ENCODE measurements around the gene ASCL5.
"Not testable (repeated sequence)": the region's sequence is repeated elsewhere in the genome, so short reads cannot be mapped to it uniquely, and the experiment has no call there.

ASCL5 gene

DNA sequence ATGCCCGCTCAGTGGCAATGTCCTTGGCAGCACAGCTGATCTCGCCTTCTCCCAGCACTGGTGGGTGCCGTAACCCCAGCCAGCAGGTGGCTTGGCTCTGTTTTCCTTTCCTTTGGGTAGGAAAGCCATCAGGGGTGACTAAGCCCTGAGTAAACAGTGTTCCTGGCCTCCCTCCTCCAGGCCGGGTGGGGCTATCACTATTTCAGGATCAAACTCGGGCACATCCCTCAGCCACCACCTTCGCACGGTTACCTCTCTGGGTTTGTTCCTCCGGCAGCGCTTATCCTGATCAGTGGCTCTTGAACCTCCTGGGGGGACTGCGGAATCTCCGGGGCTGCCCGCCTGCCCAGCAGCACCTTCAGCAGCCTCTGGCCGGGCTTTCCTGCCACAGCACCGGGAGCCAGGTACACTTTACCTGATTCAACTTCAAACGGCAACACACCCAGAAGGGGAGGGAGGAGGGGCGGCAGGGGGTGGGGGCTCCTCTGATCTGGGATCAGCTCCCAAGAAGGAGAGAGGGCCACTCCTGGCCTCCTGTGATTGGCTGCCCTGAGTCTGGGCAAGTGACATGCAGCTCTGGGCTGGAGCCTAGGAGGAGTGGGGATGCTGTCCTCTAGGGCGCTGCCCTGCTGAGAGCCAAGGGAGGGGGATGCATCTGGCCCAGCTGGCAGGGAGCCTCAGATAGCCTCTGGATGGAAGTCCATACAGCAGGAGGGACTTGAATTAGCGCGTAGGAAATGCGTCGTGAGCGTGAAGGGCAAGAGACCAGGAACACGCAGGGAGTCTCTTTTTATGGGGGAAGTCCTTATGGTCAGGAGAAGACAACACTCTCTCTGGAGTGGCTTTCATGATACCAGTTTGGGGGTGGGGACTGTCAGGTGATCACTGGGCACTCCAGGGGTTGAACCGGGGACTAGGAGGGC lies at the start of gene ASCL5:
TSS of gene ASCL5 (minus strand) at position 353 of the 923 bp plus-strand sequence. CDS start 11,812 bp downstream, outside the sequence.
- DNase-seq = no peak

GRCh38 chr1:201175820-201176500 lies 49.0 kb upstream of the ASCL5 start:
- DNase-seq = no peak

GRCh38 chr1:201173736-201174135 lies 46.8 kb upstream of the ASCL5 start:
- no peak for DNase-seq

GRCh38 chr1:201172999-201173610 lies 46.1 kb upstream of the ASCL5 start:
- peak in 1 of 2 donors; percentile 46 for DNase-seq

GRCh38 chr1:201172326-201172725 lies 45.3 kb upstream of the ASCL5 start:
- DNase-seq = no peak

DNA sequence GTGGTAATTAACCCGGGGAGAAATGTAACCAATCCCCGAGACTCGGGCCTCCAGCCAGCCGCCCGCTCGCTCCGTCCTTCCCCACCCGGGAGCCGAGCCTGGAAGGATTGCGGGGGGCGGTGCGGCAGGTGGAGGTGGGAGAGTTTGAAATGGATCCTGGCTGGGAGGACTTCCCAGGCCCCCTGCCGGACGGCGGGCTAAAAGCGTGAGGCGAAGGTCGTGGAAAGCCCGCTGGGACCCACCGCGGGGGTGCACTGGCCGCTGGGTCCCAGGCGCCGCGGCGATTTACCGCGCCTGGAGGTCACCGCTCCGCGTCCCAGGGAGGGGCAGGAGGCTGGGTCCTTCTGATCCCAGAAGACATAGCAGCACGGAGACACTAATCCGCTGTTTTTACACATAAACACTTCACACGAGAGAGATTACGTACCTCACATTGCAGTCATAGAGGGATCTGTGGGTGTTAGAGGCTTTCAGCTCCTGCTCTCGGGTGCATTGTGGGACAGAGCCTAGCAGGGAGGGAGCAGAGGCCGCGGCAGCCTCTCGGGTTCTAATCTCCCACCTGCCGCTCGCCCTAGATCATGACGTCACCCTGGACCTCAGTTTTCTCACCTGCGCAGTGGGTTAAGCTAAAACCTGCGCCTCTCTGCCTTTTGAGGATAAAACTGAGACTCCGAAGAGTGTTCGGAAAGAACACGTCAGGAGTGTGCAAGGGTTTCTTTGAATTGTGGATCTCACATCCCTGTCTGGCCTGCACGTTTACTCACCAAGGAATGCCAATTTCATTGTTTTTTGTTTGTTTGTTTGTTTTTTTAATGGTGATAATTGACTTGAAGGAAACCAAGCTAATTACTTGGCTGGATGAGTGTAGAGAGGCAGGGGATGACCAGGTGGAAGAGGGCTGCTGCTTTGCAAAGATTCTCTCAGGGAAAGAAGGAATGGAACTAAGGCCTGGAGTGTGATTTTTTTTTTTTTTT lies 44.4 kb upstream of the ASCL5 start:
- peak; percentile 48 to 72 for DNase-seq

- peak; percentile 84 to 90 for DNase-seq
Observed at GRCh38 chr1:201170533-201171062, 43.6 kb upstream of the ASCL5 start.

GRCh38 chr1:201169971-201170532 lies 43.1 kb upstream of the ASCL5 start:
- DNase-seq = no peak

DNA sequence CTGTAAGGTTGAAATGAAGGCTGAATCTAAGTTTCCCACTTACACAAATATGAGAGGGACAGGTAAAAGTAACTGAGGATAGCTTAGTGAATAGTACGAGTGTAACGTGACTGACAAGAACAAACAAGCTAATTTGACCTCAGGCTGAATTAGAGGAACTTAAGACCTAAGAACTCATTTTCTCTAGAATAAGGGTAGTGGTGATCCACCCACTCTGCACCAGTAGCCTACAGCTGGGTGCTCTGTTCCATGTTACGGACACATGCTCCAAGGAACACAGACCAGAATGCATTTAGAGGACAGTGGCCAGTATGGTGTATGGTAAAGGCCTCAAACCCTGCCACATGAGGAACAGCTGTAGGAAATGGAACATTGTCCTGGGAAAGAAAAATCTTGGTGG lies 42.2 kb upstream of the ASCL5 start:
- peak in 1 of 2 donors; percentile 50 for DNase-seq

GRCh38 chr1:201167041-201167991 lies 40.3 kb upstream of the ASCL5 start:
- DNase-seq = no peak

DNA sequence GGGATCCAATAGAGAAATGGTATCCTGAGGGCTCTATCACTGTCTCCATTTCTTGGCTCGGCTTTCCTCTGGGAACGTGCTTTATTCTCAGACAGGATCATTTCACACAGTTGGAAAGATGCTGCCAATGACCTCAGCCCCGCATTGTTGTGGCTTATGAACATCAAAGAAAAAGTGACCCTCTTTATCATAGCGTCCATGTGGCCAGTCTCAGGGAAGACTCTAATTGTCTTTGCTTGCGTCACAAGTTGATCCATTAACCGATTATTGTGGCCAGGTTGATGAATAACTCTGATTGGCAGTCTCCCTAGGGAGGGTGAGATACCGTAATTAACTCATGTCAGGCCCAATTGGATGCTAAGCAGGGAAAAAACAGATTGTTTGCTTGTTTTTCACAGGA lies 37.7 kb upstream of the ASCL5 start:
- no peak for DNase-seq

DNA sequence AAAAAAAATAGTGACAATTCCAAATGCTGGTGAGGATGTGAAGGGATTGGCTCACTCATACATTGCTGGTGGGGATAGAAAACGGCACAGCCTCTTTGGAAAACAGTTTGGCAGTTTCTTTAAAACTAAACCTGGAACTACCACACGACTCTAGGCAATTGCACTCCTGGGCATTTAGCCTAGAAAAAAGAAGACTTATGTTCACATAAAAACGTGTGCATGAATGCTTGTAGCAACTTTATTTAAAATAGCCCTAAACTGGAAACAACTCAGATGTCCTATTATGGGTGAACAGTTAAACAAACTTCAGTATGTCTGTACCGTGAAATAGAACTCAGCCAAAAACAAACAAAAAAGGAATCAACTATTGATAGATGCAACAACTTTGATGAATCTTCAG lies 36.7 kb upstream of the ASCL5 start:
- DNase-seq = no peak

- not testable (repeated sequence) for DNase-seq
Observed at GRCh38 chr1:201163036-201163435, 36.1 kb upstream of the ASCL5 start.

GRCh38 chr1:201157949-201158348 lies 31.0 kb upstream of the ASCL5 start:
- DNase-seq = no peak

DNA sequence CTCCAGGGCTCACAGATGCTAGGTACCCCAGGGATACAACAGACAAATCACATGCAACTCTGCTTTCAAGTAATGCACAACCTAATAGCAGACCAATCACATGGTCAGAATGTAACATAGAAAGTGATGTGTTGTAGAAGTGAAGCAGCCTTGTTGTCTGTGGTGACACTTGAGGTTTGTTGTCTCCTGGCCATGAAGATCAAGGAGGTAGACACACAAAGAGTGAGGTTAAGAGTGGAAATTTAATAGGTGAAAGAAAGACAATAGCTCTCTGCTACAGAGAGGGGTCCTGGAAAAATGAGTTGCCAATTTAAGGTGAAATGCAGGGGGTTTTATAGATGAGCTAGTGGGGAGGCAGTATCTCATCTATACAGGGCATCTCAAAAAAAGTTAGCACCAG lies 29.8 kb upstream of the ASCL5 start:
- no peak for DNase-seq

- DNase-seq = no peak
Observed at GRCh38 chr1:201156346-201156745, 29.4 kb upstream of the ASCL5 start.

GRCh38 chr1:201155354-201155753 lies 28.4 kb upstream of the ASCL5 start:
- DNase-seq = no peak

DNA sequence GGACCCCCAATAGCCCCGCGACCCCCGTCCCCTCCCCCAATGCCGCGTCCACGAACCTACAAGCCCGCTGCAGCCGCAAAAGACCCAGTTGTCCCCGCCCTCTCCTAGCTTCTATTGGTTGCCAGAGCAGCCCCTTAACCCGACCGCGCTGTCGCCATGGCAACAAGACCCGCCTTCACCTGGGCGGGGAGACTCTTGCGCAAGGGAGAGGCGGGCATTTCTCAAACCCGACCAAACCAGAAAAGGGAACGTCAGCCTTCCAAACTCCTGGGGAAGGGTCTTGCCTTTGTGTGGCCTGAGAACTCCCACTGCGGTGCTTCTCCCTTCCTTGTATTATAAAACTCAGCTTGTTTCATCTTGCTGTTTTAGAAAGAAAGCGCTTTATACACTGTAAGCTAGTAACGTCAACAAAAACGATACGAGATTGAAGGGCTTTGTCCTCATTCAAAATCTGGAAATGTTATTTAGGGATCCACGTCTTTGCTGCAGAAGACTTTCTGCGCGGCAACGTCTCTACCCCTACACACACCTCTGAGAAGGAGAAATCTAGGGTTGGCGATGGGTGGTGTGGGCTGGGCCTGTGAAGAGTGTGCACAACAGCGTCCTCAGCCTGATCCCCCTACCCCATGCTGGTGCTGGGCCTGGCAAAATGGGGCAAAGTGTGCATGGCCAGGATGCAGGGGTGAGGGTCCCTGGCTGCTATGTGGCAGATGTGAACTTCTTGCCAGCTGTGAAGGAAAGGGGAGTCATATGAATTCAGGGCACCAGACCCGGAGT lies 27.6 kb upstream of the ASCL5 start, which contains the start of gene TMEM9:
TSS of gene TMEM9 (minus strand) at position 86 of the 777 bp plus-strand sequence. CDS start 551 bp downstream, outside the sequence.
- DNase-seq = peak; percentile 80 to 98

Measured in inflammatory macrophage treated with lipopolysaccharide for 1 hour (primary cell).